Glomerular visceral epithelial cell (primary cell): Measurements from ENCODE around the gene DNTTIP2.
"Not testable (repeated sequence)": the region's sequence is repeated elsewhere in the genome, so short reads cannot be mapped to it uniquely, and the experiment has no call there.

Source experiments
- DNase-seq: peaks from one replicate; pipeline ENCODE4 v3.0.0-alpha.2; 2016; ENCODE audit errors: extremely low spot score

DNTTIP2 gene

DNA sequence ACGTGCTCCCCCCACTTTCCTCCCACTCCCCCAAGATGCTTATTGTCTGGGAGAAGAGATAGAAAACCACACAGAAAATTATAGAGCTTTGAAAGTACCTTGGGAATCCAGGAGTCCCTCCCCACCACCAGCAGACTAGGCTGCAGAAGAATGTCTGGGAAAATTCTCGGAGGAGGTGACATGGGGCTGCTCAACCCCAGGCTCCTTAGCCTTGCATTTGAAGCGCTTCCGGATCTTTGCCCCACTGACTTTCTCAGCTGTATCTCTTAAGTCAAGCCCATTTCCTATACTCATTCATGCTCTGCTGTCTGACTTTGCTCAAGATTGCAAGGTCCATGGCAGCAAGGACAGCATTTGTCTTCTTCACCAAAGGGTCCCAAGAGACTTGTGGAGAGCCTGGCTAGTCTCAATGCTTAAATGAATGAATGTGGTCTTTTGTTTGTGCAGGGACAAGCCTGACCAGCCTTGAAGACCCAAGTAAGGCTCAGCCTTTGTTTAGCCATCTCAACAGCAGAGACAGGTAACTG is 38.0 kb downstream of the DNTTIP2 start:
- no peak for DNase-seq

DNA sequence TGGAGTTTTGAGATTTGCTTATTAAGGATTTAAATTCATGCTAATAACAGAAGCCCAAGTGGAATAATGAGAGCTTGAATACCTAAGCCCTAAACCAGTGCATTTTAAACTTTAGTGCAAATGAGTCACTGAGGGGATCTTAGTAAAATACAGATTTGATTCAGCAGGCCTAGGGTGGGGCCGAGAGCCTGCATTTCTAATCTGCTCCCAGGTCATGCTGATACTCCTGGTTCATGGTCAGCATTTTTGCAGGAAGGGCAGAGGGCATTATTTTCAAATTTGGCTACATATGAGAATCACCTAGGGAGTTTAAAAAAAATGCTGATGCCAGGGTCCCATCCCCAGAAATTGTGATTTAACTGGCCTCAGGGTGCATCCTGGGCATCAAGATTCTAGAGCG is 39.3 kb downstream of the DNTTIP2 start:
- no peak for DNase-seq

- DNase-seq, result peak; percentile 13
These were observed 39.7 kb downstream of the DNTTIP2 start for GRCh38 chr1:93839307-93839706.

- DNase-seq, result no peak
These were observed 41.0 kb downstream of the DNTTIP2 start for GRCh38 chr1:93837961-93838360.

DNA sequence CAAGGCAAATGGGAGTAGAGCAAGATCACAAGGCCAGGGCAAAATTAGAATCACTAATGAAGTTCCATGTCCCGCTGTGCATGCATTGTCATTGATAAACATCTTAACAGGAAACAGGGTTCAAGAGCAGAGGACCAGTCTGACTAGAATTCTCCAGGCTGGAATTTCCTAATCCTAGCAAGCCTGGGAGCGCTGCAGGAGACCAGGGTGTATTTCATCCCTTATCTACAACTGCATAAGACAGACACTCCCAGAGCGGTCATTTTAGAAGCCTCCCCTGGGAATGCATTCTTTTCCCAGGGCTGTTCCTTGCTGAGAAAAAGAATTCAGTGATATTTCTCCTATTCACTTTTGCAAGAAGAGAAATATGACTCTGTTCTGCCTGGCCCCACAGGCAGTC is 45.7 kb downstream of the DNTTIP2 start:
- not testable (repeated sequence) for DNase-seq

GRCh38 chr1:93829061-93829460 is 49.9 kb downstream of the DNTTIP2 start:
- no peak for DNase-seq

DNA sequence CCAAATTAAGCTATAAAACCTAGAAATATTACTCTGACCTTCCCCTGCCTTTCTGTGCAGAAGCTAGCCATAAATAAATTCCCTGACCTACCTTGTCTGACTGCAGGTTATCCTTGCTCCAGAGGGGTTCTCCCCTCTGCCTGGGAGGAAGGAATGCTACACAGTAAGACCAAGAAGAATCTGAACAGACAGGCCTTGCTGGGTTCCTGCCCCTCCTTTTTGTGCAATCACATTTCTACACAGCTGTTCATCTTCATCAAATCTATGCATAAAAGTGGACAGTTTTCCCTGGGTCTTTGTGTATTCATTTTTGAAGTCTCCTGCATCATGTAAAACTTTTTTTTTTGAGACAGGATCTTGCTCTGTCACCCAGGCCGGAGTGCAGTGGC is 50.6 kb downstream of the DNTTIP2 start:
- no peak for DNase-seq

- no peak for DNase-seq
These were observed 51.2 kb downstream of the DNTTIP2 start for GRCh38 chr1:93827633-93828366.

DNA sequence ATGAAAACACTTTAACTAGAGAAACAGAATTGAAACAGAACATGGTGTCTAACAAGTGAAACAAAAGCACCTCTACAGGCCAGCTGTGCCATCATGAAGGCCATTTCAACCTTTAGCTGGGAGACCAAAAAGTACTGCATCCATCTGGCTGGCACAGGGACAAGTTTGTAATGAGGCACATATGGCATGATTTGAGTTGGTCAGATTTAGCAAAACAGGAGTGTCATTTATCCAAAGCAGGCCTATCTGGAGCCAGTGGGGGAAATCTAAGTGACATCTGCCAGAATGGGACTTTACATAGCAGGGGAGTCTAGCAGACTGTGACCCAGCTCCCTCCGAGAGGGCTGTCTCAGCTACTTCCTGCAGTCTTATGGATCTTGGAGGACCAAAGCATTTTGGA is 51.9 kb downstream of the DNTTIP2 start:
- no peak for DNase-seq

DNA sequence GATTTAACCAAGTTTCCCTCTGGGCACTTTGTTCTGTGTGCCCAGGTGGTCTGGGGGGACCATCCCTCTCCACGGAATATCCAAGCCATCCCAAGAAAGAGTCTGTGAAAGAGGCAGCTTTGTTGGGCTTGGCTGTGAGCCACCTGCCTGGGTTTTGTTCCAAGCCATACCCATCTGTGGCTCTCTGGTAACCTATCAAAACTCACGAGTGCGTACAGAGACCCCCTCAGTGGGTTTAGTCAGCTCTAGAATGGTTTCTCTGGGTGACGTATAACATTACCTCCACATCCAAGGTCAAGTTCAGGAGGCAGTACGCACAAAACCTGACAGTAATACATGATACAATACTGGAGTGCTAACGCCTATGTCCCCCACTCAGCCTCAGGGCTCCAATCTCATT is 54.2 kb downstream of the DNTTIP2 start:
- no peak for DNase-seq

DNA sequence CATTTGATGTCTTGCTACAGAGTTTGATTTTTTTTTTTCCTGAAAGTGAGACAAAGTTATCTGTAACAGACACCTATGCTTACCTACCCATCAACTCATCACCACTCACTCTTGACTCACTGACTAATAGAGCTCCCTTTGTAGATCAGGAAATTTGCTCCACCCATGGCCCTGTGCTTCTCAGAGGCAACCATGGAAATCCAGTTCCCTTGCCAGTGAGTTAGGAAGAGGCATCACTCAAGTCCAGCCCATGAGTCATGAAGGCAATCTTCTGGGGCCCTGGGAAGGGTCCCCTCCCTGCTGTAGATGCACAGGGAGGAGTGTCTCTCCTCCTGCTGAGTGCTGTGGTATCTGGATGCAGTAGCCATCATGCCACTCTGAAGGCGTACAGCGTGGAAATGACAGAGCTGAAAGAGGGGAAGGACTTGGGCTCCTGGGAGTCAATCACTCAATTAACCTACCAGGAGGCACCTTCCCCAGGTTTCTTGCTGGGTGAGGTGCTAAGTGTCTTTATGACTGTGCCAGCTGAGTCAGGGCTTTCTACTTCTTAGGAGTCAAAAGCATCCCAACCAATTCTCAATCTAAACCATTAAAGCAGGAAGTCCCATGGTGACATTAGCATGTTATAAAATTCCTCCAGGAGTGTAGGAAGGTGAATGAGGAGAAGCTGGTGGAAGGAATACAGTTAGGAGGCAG is 56.1 kb downstream of the DNTTIP2 start:
- DNase-seq, result no peak

DNA sequence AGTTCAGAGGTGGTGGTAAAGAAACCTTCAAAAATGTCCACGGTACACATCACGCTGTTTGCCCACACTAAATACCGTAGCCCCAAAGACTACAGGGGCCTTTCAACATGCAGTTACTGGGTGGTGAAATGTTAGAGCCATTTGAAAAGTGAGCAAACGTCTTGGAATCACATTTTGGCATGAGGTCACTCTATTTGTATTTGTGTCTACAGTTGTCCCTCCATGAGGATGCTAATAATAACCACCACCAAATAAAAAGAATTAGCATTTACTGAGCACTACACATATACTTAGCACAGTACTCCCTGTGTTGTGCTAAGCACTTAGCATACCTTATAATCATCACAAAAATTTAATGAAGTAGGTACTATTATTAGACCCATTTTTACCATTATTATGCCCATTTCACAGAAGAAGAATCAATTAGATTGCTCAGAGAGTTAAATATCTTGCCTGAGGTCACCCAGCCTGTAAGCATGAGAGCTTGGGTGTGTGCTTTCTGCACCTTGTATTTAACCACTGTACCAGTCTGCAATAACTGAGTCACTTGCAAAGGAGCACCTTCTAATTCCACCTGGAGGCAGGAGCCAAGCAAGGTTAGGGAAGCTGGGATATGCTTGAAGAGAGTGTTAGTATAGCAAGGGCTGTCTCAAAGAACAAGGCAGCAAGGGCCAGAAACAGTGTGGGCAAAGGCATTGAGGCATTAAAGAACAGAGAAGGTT is 57.4 kb downstream of the DNTTIP2 start:
- no peak for DNase-seq

- DNase-seq, result no peak
These were observed 58.2 kb downstream of the DNTTIP2 start for GRCh38 chr1:93820554-93821422.

- no peak for DNase-seq
These were observed 60.4 kb downstream of the DNTTIP2 start for GRCh38 chr1:93818570-93818959.

DNA sequence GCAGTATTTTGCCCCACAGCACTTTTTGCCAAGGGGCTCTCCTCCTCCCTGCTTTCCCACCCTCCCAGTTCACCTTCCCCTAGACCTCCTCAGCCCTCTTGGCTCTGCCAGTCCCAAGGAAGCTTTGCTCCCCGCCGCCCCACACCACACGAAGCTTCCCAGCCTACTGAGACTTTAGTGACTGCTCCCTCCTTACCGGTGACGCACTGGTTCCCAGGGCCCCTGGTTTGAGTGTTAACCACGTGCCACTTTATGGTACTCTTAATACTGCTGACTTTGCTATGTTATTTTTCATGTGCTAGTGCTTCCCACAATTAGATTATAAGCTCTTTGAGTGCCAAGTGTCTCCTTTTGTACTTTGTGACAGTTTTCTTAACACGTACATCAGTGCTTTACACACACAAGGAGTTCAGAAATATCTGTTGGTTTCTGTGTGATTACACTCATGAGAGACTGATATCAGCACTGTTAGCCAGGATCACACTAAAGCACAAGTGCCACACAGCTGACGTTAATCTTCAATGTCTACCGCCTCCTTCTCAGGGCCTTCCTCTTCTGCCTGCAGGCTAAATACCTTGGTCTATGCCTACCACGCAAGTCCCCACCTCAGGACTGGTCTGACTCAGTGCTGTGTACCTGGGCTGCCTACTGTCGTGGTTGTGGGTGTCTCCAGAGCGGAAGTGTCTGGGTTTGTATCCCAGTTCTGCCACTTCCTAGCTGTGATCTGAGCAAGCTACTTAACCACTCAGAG is 61.0 kb downstream of the DNTTIP2 start:
- no peak for DNase-seq

GRCh38 chr1:93816970-93817678 is 61.9 kb downstream of the DNTTIP2 start:
- peak; percentile 33 for DNase-seq
